ENCODE data around the gene HOXA7.

HOXA7 gene

GRCh38 chr7:27181795-27182275, 25.4 kb upstream of the HOXA7 start:
- no peak for DNase-seq

DNA sequence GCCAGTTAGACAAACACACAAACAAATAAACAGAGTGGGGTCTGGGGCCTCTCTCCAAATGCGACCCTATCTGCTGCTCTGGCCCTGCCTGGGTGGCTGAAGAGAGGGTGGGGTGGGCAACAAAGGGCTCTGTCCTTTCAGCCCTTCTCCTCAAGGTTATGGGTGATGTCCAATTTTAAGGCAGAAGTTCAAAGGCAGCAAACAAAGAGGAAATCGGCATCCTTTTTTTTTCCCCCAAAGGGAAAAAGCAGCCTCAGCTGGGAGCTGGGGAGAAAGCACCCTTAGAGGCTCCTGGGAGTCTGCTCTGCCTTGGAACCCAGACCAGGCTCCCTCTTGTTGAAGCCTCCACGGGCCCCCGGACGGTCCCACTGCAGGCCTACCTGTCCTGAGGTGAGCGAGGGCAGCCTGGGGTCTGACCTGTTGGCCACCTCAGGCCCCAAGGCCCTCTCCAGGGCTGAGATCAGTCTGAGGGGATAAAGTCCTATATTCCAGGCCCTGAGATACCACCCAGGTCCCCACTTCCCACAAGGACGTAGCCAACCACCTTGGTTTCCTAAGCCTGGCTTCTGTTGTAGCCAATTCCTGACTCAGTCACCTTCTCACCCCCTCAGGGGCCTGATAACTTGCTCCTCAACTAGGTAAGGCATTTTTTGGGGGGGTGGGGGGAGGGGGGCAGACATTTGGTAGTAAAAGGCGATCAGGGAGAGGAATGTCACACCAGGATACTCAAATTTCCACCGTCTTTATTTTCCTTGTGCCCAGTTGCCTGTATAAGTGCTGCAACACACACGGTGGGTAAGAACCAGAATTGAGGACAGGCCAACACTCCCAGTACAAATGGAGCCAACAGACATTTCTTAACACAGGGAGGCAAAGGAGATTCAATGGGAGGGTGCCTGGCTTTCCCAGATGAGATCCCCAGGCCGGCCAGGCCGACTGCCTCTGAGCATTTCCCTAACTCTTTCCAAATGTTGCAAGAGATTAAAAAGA, 24.3 kb upstream of the HOXA7 start:
- DNase-seq, result no peak

DNA sequence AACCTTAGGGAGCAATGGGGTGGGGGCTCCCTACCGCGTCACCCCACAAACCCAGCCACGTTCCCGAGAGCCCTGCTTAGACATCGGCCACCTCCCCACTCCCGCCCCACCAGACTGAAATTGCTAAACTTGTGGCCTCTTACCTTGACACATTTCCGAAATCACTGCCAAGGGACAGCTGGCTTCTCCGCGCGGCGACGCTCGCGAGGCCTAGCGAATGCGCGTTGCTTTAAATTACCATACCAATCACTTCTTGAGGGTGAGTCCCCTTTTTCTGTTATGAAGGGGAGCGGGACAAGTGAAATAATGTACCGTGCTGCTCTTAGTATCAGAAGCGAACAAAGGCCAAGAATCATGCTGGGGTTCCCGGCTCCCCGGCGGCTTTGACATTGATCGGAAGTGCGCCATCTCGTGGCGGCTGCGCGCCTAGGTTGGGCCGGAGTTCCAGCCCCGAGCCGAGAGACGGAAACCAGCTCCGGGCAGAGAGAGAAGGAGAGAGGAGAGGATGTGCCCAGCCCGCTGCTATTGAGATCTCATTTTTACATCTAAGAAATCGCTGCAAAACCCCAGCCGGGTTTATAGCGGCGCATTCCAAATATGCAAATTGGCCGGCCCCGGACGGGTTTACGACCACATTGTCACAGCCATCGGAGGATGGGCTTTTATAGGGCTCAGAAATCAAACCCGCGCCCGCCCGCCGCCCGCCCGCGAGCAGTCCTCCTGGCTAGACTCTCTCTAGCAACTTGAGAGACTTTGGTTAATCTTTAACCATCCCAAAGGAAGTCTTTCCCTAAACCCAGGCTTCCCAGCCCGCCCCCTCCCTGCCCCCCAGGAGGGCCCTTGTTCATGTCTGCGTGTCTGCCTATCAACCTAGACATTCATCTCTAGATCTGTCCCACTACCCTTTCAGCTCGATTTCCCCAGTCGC, 23.3 kb upstream of the HOXA7 start:
- no peak for DNase-seq

- DNase-seq, result no peak
These were observed 22.6 kb upstream of the HOXA7 start for GRCh38 chr7:27179030-27179429.

DNA sequence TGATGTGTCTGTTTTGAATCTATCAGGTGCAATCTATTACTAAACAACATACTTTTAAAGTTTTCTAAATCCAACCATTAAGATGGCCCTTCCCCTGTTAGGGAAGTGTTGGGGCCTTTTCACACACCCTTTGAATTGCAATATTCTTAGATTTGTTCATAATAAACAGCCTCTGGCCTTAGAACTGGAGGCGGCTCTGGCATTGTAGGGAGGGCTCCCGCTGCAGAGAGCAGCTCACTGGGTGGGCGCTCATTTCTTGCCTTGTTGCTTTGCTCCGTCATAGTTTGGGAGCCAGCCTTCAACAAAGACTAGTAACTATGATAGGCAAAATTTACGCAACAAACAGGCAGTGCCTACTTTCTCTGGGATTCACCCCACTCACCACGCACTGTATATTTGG, 21.9 kb upstream of the HOXA7 start:
- no peak for DNase-seq

DNA sequence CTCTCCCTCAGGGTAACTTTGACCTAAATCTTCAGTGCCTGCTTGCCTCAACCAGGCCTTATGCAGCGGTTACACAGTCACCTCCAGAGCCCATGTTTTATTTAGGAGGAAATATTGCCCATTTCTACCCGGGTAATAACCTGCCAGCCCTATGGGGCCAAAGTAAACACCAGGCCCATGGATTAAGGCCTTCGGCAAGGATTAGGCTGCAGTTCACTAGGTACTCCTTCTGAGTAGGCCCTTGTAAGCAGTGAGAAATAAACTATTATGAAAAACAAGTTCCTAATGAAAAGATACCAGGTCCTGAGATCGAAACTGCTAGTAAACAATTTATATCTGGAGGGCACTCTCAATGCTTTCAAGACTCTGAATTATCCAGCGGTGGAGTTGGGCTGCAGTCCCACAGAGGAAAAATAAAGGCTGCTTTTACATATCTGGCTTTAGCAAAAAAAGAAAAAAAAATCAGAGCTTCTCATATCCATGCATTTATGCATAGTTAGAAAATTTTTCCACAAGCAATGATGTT, 21.4 kb upstream of the HOXA7 start:
- no peak for DNase-seq

DNA sequence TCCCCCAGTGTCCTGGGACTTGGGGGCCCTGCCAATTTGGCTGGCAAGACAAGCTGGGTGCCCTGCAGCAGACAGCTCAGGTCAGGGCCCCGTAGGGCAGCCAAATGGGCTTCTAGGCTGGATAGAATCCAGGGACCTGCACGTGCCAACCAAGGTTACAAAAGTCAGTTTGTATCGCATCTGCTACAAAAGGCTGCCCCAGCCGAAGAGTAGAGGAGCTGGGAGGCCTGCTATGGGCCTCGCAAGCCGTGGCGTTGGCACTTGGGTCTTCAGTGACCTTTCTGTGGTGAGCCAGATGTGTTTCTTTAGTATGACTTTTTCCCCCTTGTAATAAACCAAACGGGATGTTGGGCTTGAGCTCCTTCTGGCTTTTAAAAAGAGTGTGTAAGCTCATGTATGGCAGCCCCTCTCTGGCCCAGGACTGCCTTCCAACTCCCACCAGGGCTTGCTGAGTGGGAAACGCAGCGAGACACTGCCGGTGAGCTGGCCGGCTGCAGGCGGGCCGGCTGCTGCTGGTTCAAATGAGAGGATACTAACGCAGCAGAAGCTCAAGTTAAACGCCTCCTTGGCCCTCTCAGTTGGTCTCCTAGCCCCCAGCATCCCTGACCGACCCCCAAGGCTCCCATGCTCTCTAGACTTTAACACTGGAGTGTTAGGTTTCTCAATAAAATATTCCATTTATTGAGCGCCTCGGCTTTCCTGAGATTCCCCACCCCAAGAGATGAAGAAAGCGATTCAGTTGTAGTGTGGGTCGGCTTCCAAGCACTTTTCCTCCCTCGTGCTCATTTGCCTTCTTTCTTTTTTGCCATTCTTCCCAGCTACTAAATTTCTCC, 20.7 kb upstream of the HOXA7 start:
- no peak for DNase-seq

DNA sequence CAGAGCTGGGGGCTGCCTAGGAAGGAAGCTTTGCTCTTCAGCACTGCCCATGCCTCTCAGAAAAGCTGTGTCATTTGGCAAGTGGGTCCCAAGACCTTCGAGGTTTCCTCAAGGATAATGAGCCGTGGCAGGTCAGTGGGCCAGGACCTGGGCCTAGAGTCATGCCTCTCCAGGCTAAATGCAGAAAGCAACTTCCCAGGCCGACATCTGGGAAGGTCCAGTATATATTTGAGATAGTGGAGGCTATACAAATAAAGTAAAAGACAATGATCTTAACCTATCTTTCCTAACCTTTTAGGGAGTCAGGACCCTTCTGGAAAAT, 20.0 kb upstream of the HOXA7 start:
- no peak for DNase-seq

DNA sequence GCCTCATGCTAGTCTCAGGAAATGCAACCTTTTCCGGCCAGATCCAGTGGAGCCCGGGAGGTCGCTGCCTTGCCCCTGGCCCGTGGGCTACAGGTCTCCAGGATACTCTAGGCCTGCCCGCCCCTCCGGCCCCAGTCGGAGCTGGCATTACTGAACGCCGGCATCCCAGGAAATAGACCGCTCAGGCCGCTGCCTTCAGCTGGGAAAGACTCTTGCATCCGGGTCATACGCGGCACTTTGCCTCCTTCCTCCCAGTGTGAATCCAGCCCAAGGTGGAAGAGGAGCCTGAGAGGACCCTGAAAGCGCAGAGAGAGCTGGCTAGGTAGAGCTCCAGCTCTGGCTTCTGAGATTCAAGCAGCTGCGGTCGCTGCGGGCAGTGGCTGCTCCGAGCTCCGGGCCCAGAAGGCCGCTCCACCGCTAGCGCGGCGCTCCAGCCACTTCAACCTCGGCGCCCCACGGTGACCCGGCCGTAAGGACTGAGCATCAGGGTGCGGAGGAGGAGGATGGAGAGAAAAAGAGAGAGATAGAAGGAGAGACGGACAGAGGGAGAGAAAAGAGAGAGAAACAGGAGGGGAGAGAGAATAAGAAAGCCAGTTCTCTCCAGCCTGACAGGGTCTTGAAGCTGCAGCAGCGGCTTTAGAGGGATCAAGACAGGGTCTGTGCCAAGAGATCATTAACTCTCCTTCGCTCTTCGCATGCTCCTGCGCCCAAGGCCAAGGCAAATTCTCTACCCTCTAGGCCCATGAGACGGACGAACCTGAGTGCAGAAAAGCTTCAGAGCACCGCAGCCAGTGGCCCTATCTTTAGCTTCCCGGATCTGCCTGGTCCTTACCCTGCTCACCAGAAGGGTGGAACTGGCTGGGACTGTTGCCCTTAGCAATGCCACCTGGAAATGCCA, 19.4 kb upstream of the HOXA7 start:
- DNase-seq, result no peak

GRCh38 chr7:27174874-27175625, 18.6 kb upstream of the HOXA7 start:
- no peak for DNase-seq

DNA sequence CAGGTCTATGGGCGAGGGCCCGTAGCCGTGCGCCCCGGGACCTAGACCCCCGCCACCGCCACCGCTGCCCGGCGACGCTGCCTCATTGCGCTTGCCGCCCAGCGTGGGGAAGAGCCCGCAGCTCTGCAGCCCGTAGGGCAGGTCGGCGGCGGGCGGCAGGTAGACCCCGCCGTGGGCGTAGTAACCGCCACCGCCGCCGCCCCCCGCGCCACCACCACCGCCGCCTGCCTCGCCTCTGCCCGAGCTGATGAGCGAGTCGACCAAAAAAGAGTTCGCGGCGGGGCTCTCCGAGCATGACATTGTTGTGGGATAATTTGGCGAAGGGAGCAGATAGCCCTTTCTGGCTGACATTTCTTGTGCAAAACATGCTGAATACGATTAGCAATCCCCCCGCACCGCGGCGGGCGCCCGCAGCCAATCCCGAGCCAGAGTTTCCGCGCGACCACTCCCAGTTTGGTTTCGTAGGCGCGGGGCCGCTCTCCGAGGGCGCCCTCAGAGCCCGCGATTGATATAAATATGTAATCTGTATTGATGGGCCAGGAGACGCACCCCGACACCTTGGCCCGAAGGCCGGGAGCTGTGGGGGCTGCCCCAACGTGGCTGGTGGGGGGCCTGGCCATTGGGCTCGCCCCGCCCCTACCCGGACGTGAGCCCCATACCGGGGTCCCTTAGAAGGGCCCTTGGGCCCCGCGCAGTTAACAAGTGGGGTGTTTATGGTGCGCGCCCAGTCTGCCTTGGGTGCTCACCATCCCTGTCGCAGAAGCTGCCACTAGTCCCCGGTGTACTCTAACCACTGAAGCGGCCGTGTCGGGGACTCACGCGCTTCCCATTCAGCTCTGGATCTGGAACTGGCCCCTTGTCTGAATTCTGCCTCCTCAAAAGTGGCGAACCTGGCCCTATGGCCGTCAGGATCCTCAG, 17.7 kb upstream of the HOXA7 start, which contains the start of gene HOXA10:
HOXA10 (minus strand) TSS at position 365 of the 918 bp plus-strand sequence; CDS start at position 351, 14 bp downstream.
- DNase-seq, result no peak

DNA sequence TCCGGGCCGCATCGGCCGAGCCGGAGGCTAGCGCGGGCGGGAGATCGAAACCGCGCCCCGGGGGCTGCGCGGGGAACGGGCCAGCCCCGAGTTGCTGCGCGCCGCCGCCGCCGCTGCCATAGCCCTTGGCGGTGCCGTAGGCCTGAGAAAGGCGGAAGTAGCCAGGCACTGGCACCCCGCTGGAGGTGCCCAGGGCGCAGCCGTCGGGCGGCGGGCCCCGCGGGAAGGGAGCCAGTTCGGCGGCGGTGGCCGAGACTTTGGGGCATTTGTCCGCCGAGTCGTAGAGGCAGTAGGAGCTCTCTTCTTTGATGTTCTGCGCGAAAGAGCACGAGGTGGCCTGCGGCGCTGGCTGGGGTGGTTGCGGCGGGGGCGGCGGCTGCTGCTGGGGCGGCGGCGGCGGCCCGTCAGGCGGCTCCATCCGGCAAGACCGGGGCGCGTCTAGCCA, 17.1 kb upstream of the HOXA7 start:
- DNase-seq, result no peak

DNA sequence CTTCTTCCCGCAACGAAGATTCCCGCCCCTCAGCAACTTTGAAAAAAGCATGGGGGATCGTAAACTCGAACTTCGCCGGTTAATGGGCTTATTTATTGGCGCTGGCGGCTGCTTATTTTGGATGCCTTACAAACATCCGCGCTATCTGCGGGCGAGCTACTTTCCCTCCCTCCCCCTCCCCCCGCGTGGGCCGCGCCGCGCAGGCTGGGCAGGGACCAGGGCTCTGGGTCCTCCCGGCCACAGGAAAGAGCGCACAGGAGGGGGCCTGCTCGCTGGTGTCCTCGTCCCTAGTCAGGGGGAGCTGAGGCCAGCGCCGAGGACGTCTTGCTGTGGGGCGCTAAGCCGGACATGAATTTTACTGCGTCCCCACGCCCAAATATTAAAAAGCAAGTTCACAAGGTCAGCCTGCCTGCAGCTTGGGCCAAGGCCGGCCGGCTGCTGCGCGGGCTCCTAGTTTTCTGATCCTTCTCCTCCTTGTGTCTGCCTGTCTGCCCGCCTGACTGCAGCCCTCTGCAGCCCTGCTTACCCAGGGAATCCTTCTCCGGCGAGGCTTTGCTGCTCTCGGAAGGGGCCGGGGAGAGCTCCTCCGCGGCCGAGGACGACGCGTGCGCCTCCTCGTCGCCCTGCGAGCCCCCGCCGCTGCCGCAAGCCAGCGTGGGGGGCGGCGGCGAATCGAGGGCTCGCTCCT, 16.5 kb upstream of the HOXA7 start:
- no peak for DNase-seq

DNA sequence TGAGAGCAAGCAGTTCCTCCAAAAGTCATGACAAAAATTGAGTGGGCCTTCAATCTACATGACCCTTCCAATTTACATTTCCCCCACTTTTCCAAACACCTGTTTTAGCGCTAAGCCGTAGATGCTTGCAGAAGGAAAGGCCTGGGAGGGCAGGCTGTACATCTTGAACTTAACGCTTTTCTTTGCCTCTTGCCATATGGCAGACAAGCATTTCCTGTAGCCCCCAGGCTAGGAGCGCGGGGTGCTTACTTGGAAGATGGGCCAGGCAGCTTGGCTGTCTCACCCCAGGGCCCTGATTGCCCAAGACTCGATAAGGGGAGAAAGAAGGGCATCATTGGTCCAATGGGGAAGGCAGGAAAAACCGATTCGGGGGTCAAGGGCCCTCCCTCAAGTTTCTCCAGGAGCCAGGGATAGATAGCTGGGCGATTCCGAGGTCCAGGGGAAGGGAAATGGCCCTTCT, 15.9 kb upstream of the HOXA7 start:
- no peak for DNase-seq

DNA sequence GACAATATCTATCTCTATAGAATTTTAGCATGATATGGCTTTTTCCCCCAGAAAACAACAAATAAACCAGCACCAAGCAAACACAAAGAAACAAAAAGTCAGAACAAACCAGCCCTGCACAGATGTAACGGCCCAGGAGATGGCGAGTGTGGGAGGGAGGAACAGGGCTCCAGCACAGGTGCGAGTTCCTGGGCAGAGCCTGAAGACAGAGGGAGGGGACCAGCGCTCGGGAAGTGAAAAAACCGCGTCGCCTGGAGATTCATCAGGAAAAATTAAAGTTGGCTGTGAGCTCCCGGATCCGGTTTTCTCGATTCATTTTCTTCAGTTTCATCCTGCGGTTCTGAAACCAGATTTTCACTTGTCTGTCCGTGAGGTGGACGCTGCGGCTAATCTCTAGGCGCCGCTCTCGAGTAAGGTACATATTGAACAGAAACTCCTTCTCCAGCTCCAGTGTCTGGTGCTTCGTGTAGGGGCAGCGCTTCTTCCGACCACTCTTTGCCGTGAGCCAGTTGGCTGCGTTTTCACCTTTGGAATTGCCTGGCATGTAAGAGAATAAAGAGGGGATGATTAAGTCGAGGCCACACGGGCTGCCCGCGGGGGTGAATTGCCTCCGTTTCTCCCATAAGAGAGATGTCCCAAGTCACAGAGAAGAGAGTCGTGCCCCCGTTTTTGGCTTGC, 15.3 kb upstream of the HOXA7 start:
- no peak for DNase-seq

- no peak for DNase-seq
These were observed 14.8 kb upstream of the HOXA7 start for GRCh38 chr7:27171325-27171636.

- DNase-seq, result no peak
These were observed 14.2 kb upstream of the HOXA7 start for GRCh38 chr7:27170426-27171324.
